Endometrium (tissue), 2 donors: ENCODE measurements around the gene CDC37L1.
A peak's percentile ranks its signal among the peaks of the same experiment; 100 is the strongest.
"Not testable (repeated sequence)": the region's sequence is repeated elsewhere in the genome, so short reads cannot be mapped to it uniquely, and the experiment has no call there.

Source experiments
- FAIRE-seq: peaks from 2 replicates; lab custom pipeline; 2012; peaks lifted over from hg19 to GRCh38; lab: Jason Lieb, UNC
- donor health status: control.
- donor health status: control.

CDC37L1 gene

DNA sequence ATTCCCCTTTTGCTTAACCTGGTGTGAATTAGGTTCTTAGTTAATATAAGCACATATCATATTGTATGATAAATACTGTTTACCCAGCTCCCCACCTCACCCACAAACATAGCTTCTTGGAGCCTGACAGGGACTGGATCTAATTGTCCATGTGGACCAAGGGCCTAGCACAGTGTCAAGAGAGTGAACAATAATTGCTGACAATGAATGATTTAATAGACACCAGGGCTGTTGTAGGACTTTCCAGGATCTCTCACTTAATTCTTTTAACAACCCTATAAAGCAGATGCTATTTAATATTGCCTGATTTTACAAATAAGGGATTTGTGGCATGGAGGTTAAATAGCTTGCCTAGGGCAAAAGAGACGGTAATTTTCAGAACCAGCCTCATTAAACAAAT, 36.8 kb downstream of the CDC37L1 start:
- FAIRE-seq, result no peak

DNA sequence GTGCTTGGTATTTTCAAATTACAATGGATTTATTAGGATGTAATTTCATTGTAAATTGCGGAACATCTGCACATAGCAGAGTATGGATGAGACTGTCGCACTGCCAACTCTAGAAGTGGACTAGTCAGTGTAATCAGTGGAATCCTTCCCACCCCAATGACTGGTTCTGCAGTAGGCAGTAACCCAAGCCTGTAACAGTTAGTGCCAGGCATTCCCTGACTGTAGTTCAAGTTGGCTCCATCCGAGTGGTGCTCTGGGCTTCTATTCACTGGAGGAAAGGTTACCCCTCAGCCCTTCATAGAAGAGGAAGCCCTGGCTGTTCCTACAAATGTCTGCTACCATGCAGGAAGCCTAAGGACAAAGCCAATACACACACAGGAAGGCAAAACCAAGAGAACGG, 38.4 kb downstream of the CDC37L1 start:
- no peak for FAIRE-seq

DNA sequence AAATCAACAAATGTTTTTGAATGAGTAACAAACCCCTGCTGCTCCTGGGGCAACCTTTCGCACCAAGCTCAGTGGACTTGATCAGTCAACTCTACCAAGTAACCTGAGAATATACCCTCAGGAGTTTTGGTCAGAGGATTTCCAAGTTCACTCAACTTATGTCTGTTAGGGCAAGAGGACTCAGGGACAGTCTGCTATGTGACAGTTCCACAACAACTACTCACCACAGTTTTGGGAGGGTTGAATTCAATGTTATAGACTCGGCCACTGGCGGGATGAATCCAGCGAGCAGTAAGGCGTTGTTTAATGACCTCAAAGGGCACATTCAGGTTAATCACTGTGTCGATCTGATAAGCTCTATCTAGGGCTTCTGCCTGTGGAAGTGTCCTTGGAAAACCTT, 39.5 kb downstream of the CDC37L1 start:
- no peak for FAIRE-seq

DNA sequence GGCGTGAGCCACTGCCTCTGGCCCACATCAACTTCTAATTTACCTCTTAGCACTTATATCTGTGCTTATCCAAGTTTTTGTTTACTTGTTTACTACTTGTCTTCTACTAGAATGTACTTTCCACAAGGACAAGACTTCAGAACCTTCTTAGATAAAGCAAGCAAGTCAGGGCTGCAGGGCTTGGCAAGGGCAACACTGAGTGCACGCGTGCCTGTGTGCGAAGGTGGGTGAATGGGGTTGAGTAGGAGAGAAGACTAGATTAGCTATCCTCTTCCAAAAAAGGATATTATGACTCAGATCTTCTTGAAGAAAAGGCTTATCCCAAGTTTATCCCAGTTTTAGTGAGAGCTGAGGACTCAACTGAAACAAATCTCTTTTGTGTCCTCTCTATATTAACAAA, 42.4 kb downstream of the CDC37L1 start:
- no peak for FAIRE-seq

DNA sequence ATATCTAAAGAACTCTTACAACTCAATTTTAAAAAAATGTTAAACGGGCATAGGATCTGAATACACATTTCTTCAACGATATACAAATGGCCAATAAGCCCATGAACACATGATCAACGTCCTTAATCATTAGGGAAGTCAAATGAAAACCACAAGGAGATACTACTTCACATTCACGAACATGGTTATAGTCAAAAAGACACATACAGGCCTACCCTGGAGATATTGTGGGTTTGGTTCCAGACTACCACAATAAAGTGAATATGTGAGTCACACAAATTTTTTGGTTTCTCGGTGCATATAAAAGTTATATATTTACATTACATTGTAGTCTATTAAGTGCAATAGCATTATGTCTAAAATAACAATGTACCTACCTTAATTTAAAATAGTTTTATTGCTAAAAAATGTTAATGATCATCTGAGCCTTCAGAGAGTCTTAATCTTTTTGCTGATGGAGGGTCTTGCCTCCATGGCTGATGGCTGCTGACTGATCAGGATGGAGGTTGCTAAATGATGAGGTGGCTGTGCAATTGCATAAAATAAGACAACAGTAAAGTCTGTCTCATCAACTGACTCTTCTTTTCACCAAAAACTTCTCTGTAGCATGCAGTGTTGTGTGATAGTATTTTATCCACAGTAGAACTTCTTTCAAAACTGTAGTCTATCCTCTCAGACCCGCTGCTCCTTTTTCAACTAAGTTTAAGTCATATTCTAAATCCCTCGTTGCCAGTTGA, 46.5 kb downstream of the CDC37L1 start:
- no peak for FAIRE-seq

GRCh38 chr9:4727593-4727992, 48.2 kb downstream of the CDC37L1 start:
- no peak for FAIRE-seq

DNA sequence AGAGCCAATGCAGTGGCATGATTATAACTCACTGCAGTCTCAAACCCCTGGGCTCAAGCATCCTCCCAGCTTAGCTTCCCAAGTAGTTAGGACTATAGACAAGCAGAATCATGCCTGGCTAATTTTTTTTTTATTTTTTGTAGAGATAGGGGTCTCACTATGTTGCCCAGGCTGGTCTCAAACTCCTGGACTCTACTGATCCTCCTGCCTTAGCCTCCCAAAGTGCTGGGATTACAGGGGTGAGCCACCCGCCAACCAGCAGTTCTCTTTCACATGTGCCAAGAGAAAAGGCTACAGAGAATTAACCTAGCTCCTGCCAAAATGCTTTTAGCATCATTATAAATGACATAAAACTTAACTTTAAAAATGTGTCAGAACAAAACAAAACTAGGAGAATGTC, 53.5 kb downstream of the CDC37L1 start:
- FAIRE-seq, result no peak

GRCh38 chr9:4734150-4734549, 54.8 kb downstream of the CDC37L1 start:
- no peak for FAIRE-seq

DNA sequence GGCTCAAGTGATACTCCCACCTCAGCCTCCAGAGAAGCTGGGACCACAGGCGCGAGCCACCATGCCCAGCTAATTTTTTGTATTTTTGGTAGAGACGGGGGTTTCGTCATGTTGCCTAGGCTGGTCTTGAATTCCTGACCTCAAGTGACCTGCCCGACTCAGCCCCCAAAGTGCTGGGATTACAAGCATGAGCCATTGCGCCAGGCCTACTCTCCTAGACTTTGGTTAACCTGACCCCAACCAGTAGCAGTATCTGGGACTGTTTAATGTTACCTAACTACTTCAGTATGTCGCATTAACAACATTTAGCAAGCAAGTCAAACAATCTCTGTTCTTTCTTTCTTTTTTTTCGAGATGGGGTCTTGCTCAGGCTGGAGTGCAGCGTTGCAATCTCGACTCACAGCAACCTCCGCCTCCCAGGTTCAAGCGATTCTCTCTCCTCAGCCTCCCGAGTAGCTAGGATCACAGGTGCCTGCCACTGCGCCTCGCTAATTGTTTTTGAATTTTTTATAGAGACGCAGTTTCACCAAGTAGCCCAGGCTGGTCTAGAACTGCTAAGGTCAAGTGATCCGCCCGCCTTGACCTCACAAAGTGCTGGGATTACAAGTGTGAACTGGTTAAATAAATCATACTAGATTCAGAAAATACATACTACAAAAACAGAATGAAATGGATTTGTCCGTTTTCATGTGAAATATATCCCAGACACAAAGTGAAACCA, 59.7 kb downstream of the CDC37L1 start:
- no peak for FAIRE-seq

GRCh38 chr9:4739587-4740387, 60.4 kb downstream of the CDC37L1 start:
- FAIRE-seq, result no peak

- FAIRE-seq, result no peak
Measured at GRCh38 chr9:4740388-4740637, 60.9 kb downstream of the CDC37L1 start.

GRCh38 chr9:4740638-4741364, 61.4 kb downstream of the CDC37L1 start, which contains the start of gene AK3:
Gene AK3 (minus strand): TSS chr9:4741202. CDS start chr9:4741087, 115 bp downstream.
- FAIRE-seq, result no peak

DNA sequence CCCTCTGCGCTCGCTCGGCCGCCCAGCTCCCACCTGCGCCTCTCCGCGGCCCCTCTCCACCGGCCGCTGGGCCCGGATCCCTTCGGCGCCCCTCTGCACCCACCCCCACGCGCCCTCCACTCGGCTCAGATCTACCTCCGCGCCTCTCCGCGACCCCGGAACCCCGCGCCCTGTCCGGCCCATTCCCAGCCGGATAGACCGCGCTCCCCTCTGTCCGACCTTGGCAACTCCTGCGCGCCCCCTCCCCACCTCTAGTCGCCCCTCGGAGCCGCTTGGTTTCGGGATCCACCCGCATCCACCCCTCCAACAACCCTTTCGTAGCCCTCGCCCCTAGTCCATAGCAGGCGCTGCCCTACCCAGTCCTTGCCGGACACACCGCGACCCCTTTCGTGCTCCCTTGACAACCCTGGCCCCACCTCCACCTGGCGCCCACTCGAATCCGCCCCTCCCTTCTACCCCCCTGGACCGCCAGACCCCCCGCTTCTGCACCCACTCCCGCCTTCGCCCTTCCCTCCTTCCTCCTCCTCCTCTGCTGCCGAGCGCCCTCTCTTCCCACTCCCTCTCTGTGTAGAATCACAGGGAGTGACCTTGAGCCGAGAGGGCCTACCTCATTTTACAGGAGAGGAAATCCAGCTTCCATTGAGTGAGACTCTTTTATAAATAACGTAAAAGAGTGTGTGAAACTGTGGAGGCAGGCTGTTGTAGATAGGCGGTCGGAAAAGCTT, 62.2 kb downstream of the CDC37L1 start:
- FAIRE-seq, result no peak

DNA sequence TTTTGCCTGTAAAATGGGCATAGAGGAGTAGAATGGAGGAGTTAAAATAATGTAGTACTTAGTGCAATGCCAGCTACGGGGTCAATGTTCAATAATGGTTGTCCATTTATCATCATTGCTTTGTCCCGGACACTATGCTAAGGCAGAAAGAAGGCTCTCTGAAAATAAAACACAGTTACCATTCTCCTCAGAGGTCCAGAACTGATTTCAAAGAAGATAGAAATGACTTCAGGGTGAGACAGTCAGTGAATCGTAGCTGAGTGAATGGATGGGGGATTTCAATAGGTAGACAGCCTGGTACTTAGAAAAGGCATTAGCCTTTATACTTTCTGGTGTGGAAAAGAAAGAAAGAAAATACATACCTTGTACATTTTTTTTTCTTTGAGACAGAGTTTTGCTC, 62.9 kb downstream of the CDC37L1 start:
- FAIRE-seq, result no peak

- no peak for FAIRE-seq
Measured at GRCh38 chr9:4743131-4743875, 63.9 kb downstream of the CDC37L1 start.

DNA sequence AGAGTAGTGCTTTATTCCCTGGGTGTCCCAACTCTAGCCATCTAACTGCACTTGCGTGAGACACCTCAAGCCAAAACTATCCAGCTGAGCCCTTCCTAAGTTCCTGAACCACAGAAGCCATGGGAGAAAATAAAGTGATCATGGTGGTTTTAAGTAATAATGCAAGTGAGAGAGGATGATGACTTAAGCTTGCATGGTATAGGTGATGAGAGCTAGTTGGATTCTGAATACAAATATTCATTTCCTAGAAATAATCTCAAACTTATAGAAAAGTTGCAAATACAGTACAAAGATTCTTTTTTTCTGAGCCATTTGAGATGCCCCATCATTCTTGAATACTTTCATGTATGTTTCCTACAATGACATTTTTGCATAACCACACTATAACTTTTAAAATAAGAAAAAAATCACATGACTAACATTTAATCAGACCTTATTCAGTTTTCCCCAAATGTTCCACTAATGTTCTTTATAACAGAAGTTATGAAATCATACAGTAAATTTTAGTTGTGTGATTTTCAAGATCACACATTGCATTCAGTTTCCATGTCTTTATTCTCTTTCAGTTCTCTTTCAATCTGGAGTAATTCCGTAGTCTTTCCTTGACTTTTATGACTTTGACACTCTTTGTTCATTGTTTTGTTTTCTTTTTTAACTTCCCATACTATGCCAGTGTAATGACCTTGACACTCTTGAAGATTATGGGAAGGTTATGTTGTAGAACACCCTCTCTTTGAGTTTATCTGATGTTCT, 67.1 kb downstream of the CDC37L1 start:
- no peak for FAIRE-seq

- FAIRE-seq, result no peak
Measured at GRCh38 chr9:4748612-4749011, 69.2 kb downstream of the CDC37L1 start.

- FAIRE-seq, result peak; percentile 85
Measured at GRCh38 chr9:4750023-4750673, 70.8 kb downstream of the CDC37L1 start.

DNA sequence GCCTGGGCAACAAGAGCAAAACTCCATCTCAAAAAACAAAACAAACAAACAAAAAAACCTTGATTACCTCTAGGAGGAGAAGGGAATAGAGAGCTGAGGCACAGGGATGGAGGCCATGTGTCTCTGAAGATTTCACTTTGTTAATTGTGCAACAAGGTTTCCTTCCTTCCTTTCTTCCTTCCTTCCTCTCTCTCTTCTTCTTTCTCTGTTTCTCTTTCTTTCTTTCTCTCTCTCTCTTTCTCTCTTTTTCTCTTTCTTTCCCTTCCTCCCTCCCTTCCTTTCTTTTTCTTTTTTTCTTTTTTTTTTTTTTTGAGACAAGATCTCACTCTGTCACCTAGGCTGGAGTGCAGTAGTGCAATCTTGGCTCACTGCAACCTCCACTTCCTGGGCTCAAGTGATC, 75.2 kb downstream of the CDC37L1 start:
- FAIRE-seq, result not testable (repeated sequence)
